Keratinocyte (primary cell): ENCODE results near the gene COL16A1. TPM values are rescaled to one million over a fixed set of nuclear protein-coding genes. Genes with fewer than 3 reads are reported as not detected.

Experiments
- DNase-seq: peaks from one replicate; pipeline ENCODE4 v3.0.0-alpha.2; 2011; ENCODE audit warnings: low read depth, missing footprints, low spot score
- FAIRE-seq: peaks from 2 replicates; lab custom pipeline; 2011; peaks lifted over from hg19 to GRCh38; lab: Jason Lieb, UNC
- H2AFZ ChIP-seq: 2 replicates; pipeline ENCODE4 v1.6.0; 2012; ENCODE audit warnings: low read length, control low read depth, inconsistent platforms; ENCODE audit not compliant: control insufficient read depth
- H3K27ac ChIP-seq: 2 replicates; pipeline ENCODE4 v1.5.1; 2011; ENCODE audit warnings: low read length; ENCODE audit not compliant: control insufficient read depth, insufficient read depth
- H3K27me3 ChIP-seq: 3 replicates; pipeline ENCODE4 v1.6.0; 2011; ENCODE audit warnings: low read length; ENCODE audit not compliant: control insufficient read depth, insufficient read depth; ENCODE audit errors: extremely low read depth
- H3K36me3 ChIP-seq, 2 experiments: 2 replicates in 1 of 2; 3 replicates in 1 of 2; pipeline ENCODE4 v1.5.1; 2011; ENCODE audit warnings: low read length in 2 of 2, mild to moderate bottlenecking in 1 of 2; ENCODE audit not compliant: control insufficient read depth in 2 of 2, insufficient read depth in 2 of 2; ENCODE audit errors: extremely low read depth in 1 of 2
- H3K4me1 ChIP-seq: 3 replicates; pipeline ENCODE4 v1.5.1; 2011; ENCODE audit warnings: low read length; ENCODE audit not compliant: control insufficient read depth, insufficient read depth; ENCODE audit errors: extremely low read depth
- H3K4me2 ChIP-seq: 3 replicates; pipeline ENCODE4 v1.6.0; 2011; ENCODE audit warnings: low read depth, low read length; ENCODE audit not compliant: control insufficient read depth, insufficient read depth; ENCODE audit errors: extremely low read depth
- H3K4me3 ChIP-seq, 3 experiments: fragments of 200-600 bp in 1 of 3; sonication (generic) in 1 of 3; 2 replicates in 2 of 3; 3 replicates in 1 of 3; pipeline ENCODE4 v1.5.1; 2011 to 2016; ENCODE audit warnings: low read length in 3 of 3, mild to moderate bottlenecking in 3 of 3, control low read depth in 2 of 3, inconsistent platforms in 1 of 3, low read depth in 1 of 3, mixed read lengths in 1 of 3, mixed run types in 1 of 3, moderate library complexity in 1 of 3; ENCODE audit not compliant: control insufficient read depth in 2 of 3, insufficient read depth in 2 of 3; ENCODE audit errors: extremely low read depth in 1 of 3
- H3K79me2 ChIP-seq: 2 replicates; pipeline ENCODE4 v1.6.0; 2012; ENCODE audit warnings: low read length; ENCODE audit not compliant: control insufficient read depth, insufficient read depth
- H3K9ac ChIP-seq: 3 replicates; pipeline ENCODE4 v1.6.0; 2011; ENCODE audit warnings: low read length; ENCODE audit not compliant: control insufficient read depth, insufficient read depth; ENCODE audit errors: extremely low read depth
- H3K9me1 ChIP-seq: 3 replicates; pipeline ENCODE4 v1.6.0; 2011; ENCODE audit warnings: low read length; ENCODE audit not compliant: control insufficient read depth, insufficient read depth; ENCODE audit errors: extremely low read depth
- H3K9me3 ChIP-seq: 2 replicates; pipeline ENCODE4 v1.5.1; 2012; ENCODE audit warnings: low read depth, low read length; ENCODE audit not compliant: control insufficient read depth
- H4K20me1 ChIP-seq: 3 replicates; pipeline ENCODE4 v1.6.0; 2011; ENCODE audit warnings: low read length; ENCODE audit not compliant: control insufficient read depth, insufficient read depth; ENCODE audit errors: extremely low read depth
- CTCF ChIP-seq, 3 experiments: IDR thresholded peaks in 1 of 3; conservative IDR thresholded peaks in 1 of 3; optimal IDR thresholded peaks in 1 of 3; 2 replicates in 2 of 3; 3 replicates in 1 of 3; pipeline versions ENCODE3 to v1.5.1; 2011; ENCODE audit warnings: low read length in 3 of 3, mild to moderate bottlenecking in 3 of 3, moderate library complexity in 2 of 3, control low read depth in 1 of 3, inconsistent platforms in 1 of 3; ENCODE audit not compliant: insufficient read depth in 2 of 3; ENCODE audit errors: extremely low read depth in 1 of 3
- EZH2 ChIP-seq: IDR thresholded peaks from one replicate; pipeline ENCODE4 v1.6.1; 2012; ENCODE audit warnings: inconsistent platforms, mild to moderate bottlenecking, low read length, moderate library complexity
- dilution Hi-C: fragments of 300-500 bp; cut with MboI; formaldehyde crosslinking; loops from one replicate; pipeline ENCODE4 v1.7.0; 2020; ENCODE audit warnings: low sequenced_read_pairs; ENCODE audit not compliant: extremely low pct_ligation_motif_present
- polyA plus RNA-seq, 5 experiments: library from polyadenylated mRNA; depleted of rRNA in 3 of 5; stranded (reverse) in 3 of 5; stranded (forward) in 1 of 5; unstranded in 1 of 5; fragments of >200 nt; gene quantifications; 1 replicate in 1 of 5; 2 replicates in 3 of 5; 3 replicates in 1 of 5; pipeline versions ENCODE4 v1.2.1 to v1.2.3, GENCODE V29; 2011 to 2012; ENCODE audit warnings: missing spikeins in 2 of 5, low read depth in 1 of 5, low replicate concordance in 1 of 5

The COL16A1 gene
- polyA plus RNA-seq, 1 donor (not counting 4 experiments of a cell fraction or from before 2014, with no cell fraction given) = 43.4 TPM

- peaks cover 35 to 44% of the 10 kb centered on the region in 2 experiments for H3K36me3 ChIP-seq
- DNase-seq = no peak
Observed at GRCh38 chr1:31655756-31656155, 48.1 kb downstream of the COL16A1 start.

GRCh38 chr1:31655104-31655503 is 48.7 kb downstream of the COL16A1 start:
- Histone ChIP-seq H3K9me3 (no peaks in the 10 kb centered on the region), H4K20me1 (no peaks in the 10 kb centered on the region), H3K4me2 (no peak overlapping the region), H3K4me1 (no peaks in the 10 kb centered on the region), H3K9ac (no peak overlapping the region), H3K9me1 (no peaks in the 10 kb centered on the region), H3K36me3 (peaks cover 35 to 42% of the 10 kb centered on the region in 2 experiments), H3K27me3 (no peaks in the 10 kb centered on the region), H3K27ac (no peak overlapping the region), H3K4me3 (no peak overlapping the region), H3K79me2 (no peaks in the 10 kb centered on the region), H2AFZ (no peak overlapping the region)
- TF ChIP-seq EZH2 = no peak
- no peak for TF ChIP-seq CTCF (optimal IDR thresholded peaks at IDR 0.05 in 1 of 3, IDR thresholded peaks at IDR 0.05 in 1 of 3, conservative IDR thresholded peaks at IDR 0.05 in 1 of 3; ENCODE audit: extremely low read depth in 1 of 3, insufficient read depth in 2 of 3, low read length in 3 of 3)
- FAIRE-seq (no peak), DNase-seq (no peak)
- dilution Hi-C loops = no loop called here

More at GRCh38 chr1:31655756-31656155, 48.1 kb downstream of the COL16A1 start:
- dilution Hi-C loops = no loop called here
- Histone ChIP-seq H3K79me2 (no peaks in the 10 kb centered on the region), H3K4me2 (no peak overlapping the region), H3K4me3 (no peak overlapping the region), H3K27me3 (no peaks in the 10 kb centered on the region), H3K27ac (no peak overlapping the region), H3K9me3 (no peaks in the 10 kb centered on the region), H3K9me1 (no peaks in the 10 kb centered on the region), H3K4me1 (no peaks in the 10 kb centered on the region), H3K9ac (no peak overlapping the region), H4K20me1 (no peaks in the 10 kb centered on the region), H2AFZ (no peak overlapping the region)
- TF ChIP-seq EZH2 = no peak
- no peak for TF ChIP-seq CTCF (optimal IDR thresholded peaks at IDR 0.05 in 1 of 3, IDR thresholded peaks at IDR 0.05 in 1 of 3, conservative IDR thresholded peaks at IDR 0.05 in 1 of 3; ENCODE audit: extremely low read depth in 1 of 3, insufficient read depth in 2 of 3, low read length in 3 of 3)
- FAIRE-seq = no peak
